Ishikawa (cell line): ENCODE measurements around the gene SSBP3.

Source experiments
- CEBPB ChIP-seq: IDR thresholded peaks from 2 replicates; pipeline ENCODE4 v1.6.1; 2012
- CREB1 ChIP-seq: IDR thresholded peaks from 2 replicates; pipeline ENCODE4 v1.6.1; 2012; ENCODE audit warnings: low read depth
- EGR1 ChIP-seq: IDR thresholded peaks from 2 replicates; pipeline ENCODE4 v1.6.1; 2012
- EP300 ChIP-seq: IDR thresholded peaks from 2 replicates; pipeline ENCODE4 v1.6.1; 2012; ENCODE audit warnings: borderline replicate concordance
- FOXM1 ChIP-seq: IDR thresholded peaks from 2 replicates; pipeline ENCODE4 v1.6.1; 2012; ENCODE audit warnings: low read depth, borderline replicate concordance
- MAX ChIP-seq: IDR thresholded peaks from 2 replicates; pipeline ENCODE4 v1.6.1; 2012
- RAD21 ChIP-seq: IDR thresholded peaks from 2 replicates; pipeline ENCODE4 v1.6.1; 2012; ENCODE audit warnings: low read depth
- REST ChIP-seq: IDR thresholded peaks from 2 replicates; pipeline ENCODE4 v1.6.1; 2012; ENCODE audit warnings: low read depth, mild to moderate bottlenecking
- TAF1 ChIP-seq: IDR thresholded peaks from 2 replicates; pipeline ENCODE4 v1.6.1; 2012; ENCODE audit warnings: low read depth, mild to moderate bottlenecking
- TCF12 ChIP-seq: IDR thresholded peaks from 2 replicates; pipeline ENCODE4 v1.6.1; 2012; ENCODE audit warnings: low read depth
- TEAD4 ChIP-seq: IDR thresholded peaks from 2 replicates; pipeline ENCODE4 v1.6.1; 2012
- USF1 ChIP-seq: IDR thresholded peaks from 2 replicates; pipeline ENCODE4 v1.6.1; 2012
- ZBTB7A ChIP-seq: IDR thresholded peaks from 2 replicates; pipeline ENCODE4 v1.6.1; 2012; ENCODE audit warnings: low read depth

- TF ChIP-seq EGR1 = no peak
- no peak for TF ChIP-seq TAF1
- no peak for TF ChIP-seq EP300
- TF ChIP-seq MAX = no peak
- no peak for TF ChIP-seq TCF12
- no peak for TF ChIP-seq REST
- TF ChIP-seq CEBPB = no peak
- TF ChIP-seq CREB1 = no peak
- no peak for TF ChIP-seq TEAD4
- TF ChIP-seq USF1 = no peak
- no peak for TF ChIP-seq RAD21
- no peak for TF ChIP-seq FOXM1
- TF ChIP-seq ZBTB7A = no peak
These were observed 9.8 kb upstream of the SSBP3 start for GRCh38 chr1:54415991-54416390.
